GM21825 (cell line): Measurements from ENCODE around the gene B3GAT1.

Source experiments
- ATAC-seq: cut with Tn5 transposase; IDR thresholded peaks from one replicate; pipeline ENCODE4 v1.9.1; 2021; ENCODE audit warnings: mild to moderate bottlenecking, moderate library complexity; ENCODE audit not compliant: unreplicated experiment

B3GAT1 gene

GRCh38 chr11:134374171-134374570 is 37.9 kb downstream of the B3GAT1 start:
- ATAC-seq = no peak

- ATAC-seq = no peak
Observed at GRCh38 chr11:134373591-134374052, 38.4 kb downstream of the B3GAT1 start.

GRCh38 chr11:134372961-134373360 is 39.1 kb downstream of the B3GAT1 start:
- ATAC-seq = no peak

- no peak for ATAC-seq
Observed at GRCh38 chr11:134372536-134372935, 39.5 kb downstream of the B3GAT1 start.

GRCh38 chr11:134371436-134372185 is 40.4 kb downstream of the B3GAT1 start:
- ATAC-seq = no peak

- no peak for ATAC-seq
Observed at GRCh38 chr11:134370526-134371435, 41.3 kb downstream of the B3GAT1 start.

- ATAC-seq = no peak
Observed at GRCh38 chr11:134369656-134370525, 42.2 kb downstream of the B3GAT1 start.

GRCh38 chr11:134367781-134368180 is 44.3 kb downstream of the B3GAT1 start:
- ATAC-seq = no peak

- no peak for ATAC-seq
Observed at GRCh38 chr11:134366254-134366653, 45.8 kb downstream of the B3GAT1 start.

GRCh38 chr11:134365011-134365925 is 46.8 kb downstream of the B3GAT1 start:
- no peak for ATAC-seq

GRCh38 chr11:134364261-134364660 is 47.8 kb downstream of the B3GAT1 start:
- no peak for ATAC-seq

GRCh38 chr11:134363592-134363991 is 48.5 kb downstream of the B3GAT1 start:
- ATAC-seq = no peak

- no peak for ATAC-seq
Observed at GRCh38 chr11:134363161-134363560, 48.9 kb downstream of the B3GAT1 start.

- no peak for ATAC-seq
Observed at GRCh38 chr11:134362192-134362901, 49.7 kb downstream of the B3GAT1 start.

GRCh38 chr11:134361661-134362060 is 50.4 kb downstream of the B3GAT1 start:
- no peak for ATAC-seq

GRCh38 chr11:134360050-134360835 is 51.8 kb downstream of the B3GAT1 start:
- ATAC-seq = peak; percentile 82

- ATAC-seq = no peak
Observed at GRCh38 chr11:134359646-134360045, 52.4 kb downstream of the B3GAT1 start.

- ATAC-seq = no peak
Observed at GRCh38 chr11:134358856-134359490, 53.1 kb downstream of the B3GAT1 start.
